ENCODE data around the gene SLC2A10. TPM values are rescaled to one million over a fixed set of nuclear protein-coding genes. Genes with fewer than 3 reads are reported as not detected.
A peak's percentile ranks its signal among the peaks of the same experiment; 100 is the strongest.

SLC2A10 gene
- total RNA-seq, 4 donors from 2014 or later = 20.8 to 31.5 (median 27.3) TPM

DNA sequence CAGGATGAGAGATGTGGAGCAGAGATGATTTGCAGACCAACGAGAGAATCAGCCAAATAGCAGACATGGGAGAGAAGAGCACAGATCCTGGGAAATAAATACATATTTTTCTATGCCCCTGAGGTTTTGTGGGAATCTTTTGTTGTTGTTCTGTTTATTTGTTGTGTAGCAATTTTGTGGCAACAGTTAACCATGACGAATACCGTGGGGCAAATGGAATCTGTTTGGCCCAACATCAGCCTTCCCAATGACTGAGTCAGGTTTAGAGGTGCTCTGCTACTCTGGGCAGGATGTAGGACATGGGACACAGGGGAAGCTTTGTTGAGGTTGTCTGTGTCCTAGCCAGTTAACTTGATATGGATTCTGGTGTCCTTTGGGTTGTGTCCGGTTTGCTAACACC is 7.9 kb upstream of the SLC2A10 start:
- 62 to 63% methylated on average over 4 of the region's 4 CpGs for WGBS, 2 donors
- no peak overlapping the region for H3K27ac ChIP-seq
- peaks cover 0 to 5% of the 10 kb centered on the region in 2 donors for H3K27me3 ChIP-seq
- peaks cover 0 to 4% (median 0%) of the 10 kb centered on the region in 4 donors for H3K9me3 ChIP-seq
- H3K4me1 ChIP-seq = peaks cover 0 to 15% (median 0%) of the 10 kb centered on the region in 4 donors
- no peak for DNase-seq (ENCODE audit: low spot score in 2 of 2)
- no peaks in the 10 kb centered on the region for H3K36me3 ChIP-seq
- H3K4me3 ChIP-seq = no peak overlapping the region
- TF ChIP-seq POLR2A (IDR thresholded peaks at IDR 0.05) (no peak), EP300 (IDR thresholded peaks at IDR 0.05) (no peak)
- TF ChIP-seq, protein P1, sequence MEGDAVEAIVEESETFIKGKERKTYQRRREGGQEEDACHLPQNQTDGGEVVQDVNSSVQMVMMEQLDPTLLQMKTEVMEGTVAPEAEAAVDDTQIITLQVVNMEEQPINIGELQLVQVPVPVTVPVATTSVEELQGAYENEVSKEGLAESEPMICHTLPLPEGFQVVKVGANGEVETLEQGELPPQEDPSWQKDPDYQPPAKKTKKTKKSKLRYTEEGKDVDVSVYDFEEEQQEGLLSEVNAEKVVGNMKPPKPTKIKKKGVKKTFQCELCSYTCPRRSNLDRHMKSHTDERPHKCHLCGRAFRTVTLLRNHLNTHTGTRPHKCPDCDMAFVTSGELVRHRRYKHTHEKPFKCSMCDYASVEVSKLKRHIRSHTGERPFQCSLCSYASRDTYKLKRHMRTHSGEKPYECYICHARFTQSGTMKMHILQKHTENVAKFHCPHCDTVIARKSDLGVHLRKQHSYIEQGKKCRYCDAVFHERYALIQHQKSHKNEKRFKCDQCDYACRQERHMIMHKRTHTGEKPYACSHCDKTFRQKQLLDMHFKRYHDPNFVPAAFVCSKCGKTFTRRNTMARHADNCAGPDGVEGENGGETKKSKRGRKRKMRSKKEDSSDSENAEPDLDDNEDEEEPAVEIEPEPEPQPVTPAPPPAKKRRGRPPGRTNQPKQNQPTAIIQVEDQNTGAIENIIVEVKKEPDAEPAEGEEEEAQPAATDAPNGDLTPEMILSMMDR (IDR thresholded peaks at IDR 0.05) = no peak

DNA sequence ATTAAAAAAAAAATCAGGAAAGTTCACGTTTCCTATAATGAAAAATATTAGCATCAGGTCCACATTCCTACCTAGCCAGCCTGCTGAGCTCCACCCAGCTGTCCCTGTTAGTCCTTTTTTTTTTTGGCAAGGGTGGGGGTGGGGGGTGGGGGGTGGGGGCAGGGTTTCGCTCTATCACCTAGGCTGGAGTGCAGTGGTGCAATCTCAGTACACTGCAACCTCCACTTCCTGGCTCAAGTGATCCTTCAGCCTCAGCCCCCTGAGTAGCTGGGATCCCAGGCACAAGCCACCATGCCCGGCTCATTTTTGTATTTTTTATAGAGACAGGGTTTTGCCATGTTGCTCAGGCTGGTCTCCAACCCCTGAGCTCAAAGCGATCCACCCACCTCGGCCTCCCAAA is 7.5 kb upstream of the SLC2A10 start:
- WGBS, 2 donors = 76 to 89% methylated on average over 5 of the region's 5 CpGs
- Histone ChIP-seq H3K36me3 (no peaks in the 10 kb centered on the region), H3K27me3 (peaks cover 0 to 5% of the 10 kb centered on the region in 2 donors), H3K9me3 (peaks cover 0 to 8% (median 0%) of the 10 kb centered on the region in 4 donors), H3K4me1 (peaks cover 0 to 15% (median 0%) of the 10 kb centered on the region in 4 donors), H3K27ac (no peak overlapping the region), H3K4me3 (no peak overlapping the region)
- TF ChIP-seq POLR2A (IDR thresholded peaks at IDR 0.05) (no peak), EP300 (IDR thresholded peaks at IDR 0.05) (no peak)
- TF ChIP-seq, protein P1 (IDR thresholded peaks at IDR 0.05) = no peak
- no peak for DNase-seq (ENCODE audit: low spot score in 2 of 2)

DNA sequence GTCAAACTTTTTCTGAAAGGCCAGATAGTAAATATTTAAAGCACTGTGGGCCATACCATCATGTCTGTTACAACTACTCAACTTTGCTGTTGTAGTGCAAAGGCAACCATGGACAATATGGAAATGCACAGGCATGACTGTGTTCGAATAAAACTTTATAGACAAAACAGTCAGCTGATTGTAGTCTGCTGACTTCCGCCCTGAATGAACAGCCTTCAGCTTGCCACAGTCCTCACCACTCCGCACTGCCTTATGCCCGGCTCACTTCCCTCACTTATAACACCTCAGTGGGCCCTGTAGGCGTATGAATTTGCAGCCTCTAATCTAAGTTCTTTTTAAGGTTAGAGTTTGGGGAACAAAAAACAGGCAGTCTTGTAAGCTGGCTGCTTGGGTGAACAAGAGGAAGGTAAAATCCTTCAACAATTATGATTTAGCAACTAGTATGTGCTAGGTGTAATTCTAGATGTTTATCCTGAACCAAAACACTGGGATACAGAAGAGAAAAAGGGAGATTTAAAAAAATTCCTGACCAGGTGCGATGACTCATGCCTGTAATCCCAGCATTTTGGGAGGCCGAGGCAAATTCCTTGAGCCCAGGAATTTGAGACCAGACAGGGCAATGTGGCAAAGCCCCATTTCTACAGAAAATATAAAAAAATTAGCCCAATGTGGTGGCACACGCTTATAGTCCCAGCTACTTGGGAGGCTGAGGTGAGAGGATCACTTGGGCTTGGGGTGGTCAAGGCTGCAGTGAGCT is 6.8 kb upstream of the SLC2A10 start:
- no peak overlapping the region for H3K4me3 ChIP-seq
- no peaks in the 10 kb centered on the region for H3K36me3 ChIP-seq
- H3K9me3 ChIP-seq = peaks cover 0 to 8% (median 0%) of the 10 kb centered on the region in 4 donors
- peaks cover 0 to 5% of the 10 kb centered on the region in 2 donors for H3K27me3 ChIP-seq
- TF ChIP-seq, protein P1 (IDR thresholded peaks at IDR 0.05) = no peak
- no peak for TF ChIP-seq EP300 (IDR thresholded peaks at IDR 0.05)
- H3K27ac ChIP-seq = no peak overlapping the region
- 93 to 94% methylated on average over 8 of the region's 8 CpGs for WGBS, 2 donors
- no peak for DNase-seq (ENCODE audit: low spot score in 2 of 2)
- H3K4me1 ChIP-seq = peaks cover 0 to 15% (median 0%) of the 10 kb centered on the region in 4 donors

DNA sequence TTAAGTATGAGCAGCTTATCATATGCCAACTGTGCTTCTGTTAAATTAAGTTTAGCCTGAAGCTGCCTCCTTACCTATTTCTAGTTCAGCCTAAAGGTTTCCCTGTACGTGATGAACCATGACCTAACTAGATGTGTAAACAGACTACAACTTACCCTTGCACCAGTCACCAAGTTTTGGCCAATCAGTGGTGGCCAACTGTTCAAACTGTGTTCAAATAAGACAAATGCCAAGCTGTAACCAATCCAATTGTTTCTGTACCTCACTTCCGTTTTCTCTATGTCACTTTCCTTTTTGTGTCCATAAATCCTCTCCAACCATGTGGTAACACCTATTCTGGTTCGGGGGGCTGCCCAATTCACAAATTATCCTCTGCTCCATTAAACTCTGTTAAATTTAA is 6.0 kb upstream of the SLC2A10 start:
- Histone ChIP-seq H3K27me3 (peaks cover 0 to 5% of the 10 kb centered on the region in 2 donors), H3K4me3 (no peak overlapping the region), H3K27ac (no peak overlapping the region), H3K9me3 (peaks cover 0 to 8% (median 0%) of the 10 kb centered on the region in 4 donors), H3K4me1 (peaks cover 0 to 15% (median 0%) of the 10 kb centered on the region in 4 donors), H3K36me3 (no peaks in the 10 kb centered on the region)
- WGBS, 2 donors = 74 to 88% methylated on average over 3 of the region's 3 CpGs
- no peak for DNase-seq (ENCODE audit: low spot score in 2 of 2)
- TF ChIP-seq, protein P1 (IDR thresholded peaks at IDR 0.05) = no peak
- TF ChIP-seq POLR2A (IDR thresholded peaks at IDR 0.05) = no peak
- TF ChIP-seq EP300 (IDR thresholded peaks at IDR 0.05) = no peak

DNA sequence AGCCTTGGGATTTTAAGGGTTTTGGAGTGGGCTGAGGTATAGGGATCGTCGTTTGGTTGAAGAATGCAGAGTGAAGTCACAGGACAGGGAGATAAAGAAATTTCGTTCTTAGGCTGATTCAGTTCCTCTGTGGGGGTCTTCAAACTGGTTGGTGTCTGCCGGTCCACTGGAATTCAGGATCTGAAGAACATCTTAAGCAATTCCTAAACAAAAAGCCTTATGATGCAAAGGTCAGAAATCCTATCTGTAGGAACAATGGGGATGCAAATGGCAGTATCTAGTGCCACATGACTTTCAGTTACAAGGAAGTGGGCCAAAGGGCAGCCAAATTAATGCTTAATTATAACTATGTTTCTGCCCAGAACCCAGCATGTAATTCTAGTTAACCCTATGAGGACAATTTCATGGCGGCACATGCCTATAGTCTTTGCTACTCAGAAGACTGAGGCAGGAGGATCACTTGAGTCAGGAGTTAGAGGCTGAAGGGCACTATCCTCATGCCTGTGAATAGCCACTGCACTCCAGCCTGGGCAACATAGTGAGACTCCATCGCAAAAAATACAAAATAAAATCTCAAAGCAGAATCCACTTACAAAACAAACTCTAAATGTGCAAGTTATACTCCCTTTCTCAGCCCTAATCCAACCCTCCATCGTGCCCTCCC is 4.6 kb upstream of the SLC2A10 start:
- Histone ChIP-seq H3K27ac (peak overlapping the region in 2 of 4 donors; percentile 34 to 69), H3K27me3 (peaks cover 0 to 2% of the 10 kb centered on the region in 2 donors), H3K4me1 (peaks cover 0 to 24% (median 0%) of the 10 kb centered on the region in 4 donors), H3K36me3 (no peaks in the 10 kb centered on the region), H3K4me3 (no peak overlapping the region), H3K9me3 (peaks cover 0 to 8% (median 0%) of the 10 kb centered on the region in 4 donors)
- TF ChIP-seq, protein P1 (IDR thresholded peaks at IDR 0.05) = no peak
- TF ChIP-seq EP300 (IDR thresholded peaks at IDR 0.05) = no peak
- no peak for DNase-seq (ENCODE audit: low spot score in 2 of 2)
- 46 to 47% methylated on average over 7 of the region's 7 CpGs for WGBS, 2 donors

Data from tibial nerve (tissue), 4 donors.